Thyroid gland (tissue), 4 donors: ENCODE measurements around the gene FEZF2. TPM values are rescaled to one million over a fixed set of nuclear protein-coding genes. Genes with fewer than 3 reads are reported as not detected.

ENCODE experiments used
- DNase-seq, 2 donors: peaks; one replicate each; pipeline ENCODE4 v3.0.0-alpha.2; 2019
- H3K27ac ChIP-seq, 3 donors: fragments of 200-600 bp; sonication (generic); 1 replicate in 2 of 3; 2 replicates in 1 of 3; pipeline ENCODE4 v1.5.1; 2016 to 2019; ENCODE audit warnings: mild to moderate bottlenecking in 1 of 3, moderate library complexity in 1 of 3
- H3K27me3 ChIP-seq: fragments of 200-600 bp; sonication (generic); one replicate; pipeline ENCODE4 v1.5.1; 2019
- H3K36me3 ChIP-seq, 2 donors: fragments of 200-600 bp; sonication (generic); one replicate each; pipeline ENCODE4 v1.5.1; 2016 to 2019
- H3K4me1 ChIP-seq, 2 donors: fragments of 200-600 bp; sonication (generic); one replicate each; pipeline ENCODE4 v1.5.1; 2017 to 2019
- H3K4me3 ChIP-seq, 3 donors: fragments of 200-600 bp; sonication (generic); replicated peaks in 1 of 3; 1 replicate in 2 of 3; 2 replicates in 1 of 3; pipeline ENCODE4 v1.5.1; 2016; ENCODE audit warnings: mild to moderate bottlenecking in 1 of 3
- H3K9me3 ChIP-seq: fragments of 200-600 bp; sonication (generic); one replicate; pipeline ENCODE4 v1.5.1; 2017
- POLR2A ChIP-seq, 2 donors: fragments of 450-650 bp; IDR thresholded peaks; one replicate each; pipeline ENCODE4 v1.6.1; 2017; ENCODE audit warnings: antibody characterized with exemption in 2 of 2, mild to moderate bottlenecking in 2 of 2, moderate library complexity in 1 of 2
- WGBS, 2 donors: methylation state at CpG; one replicate each; pipeline ENCODE4 v1.1.5; 2017; 5-methylcytosine and 5-hydroxymethylcytosine counted together
- intact Hi-C: fragments of 100-400 bp; cut with DNase I; formaldehyde crosslinking; loops from one replicate; pipeline ENCODE4 v1.15.1; 2023
- total RNA-seq, 4 donors: library from RNA; depleted of rRNA; stranded (reverse); fragments of >200 nt; gene quantifications; one replicate each; pipeline ENCODE4 v1.2.3, GENCODE V29; 2016
- TF ChIP-seq, protein P1 (sequence below), 6 experiments: fragments of 200-600 bp in 3 of 6; fragments of 450-650 bp in 3 of 6; sonication (generic) in 3 of 6; IDR thresholded peaks; one replicate each; pipeline ENCODE4 v1.5.1; 2016 to 2019; ENCODE audit warnings: antibody characterized with exemption in 6 of 6, mild to moderate bottlenecking in 2 of 6, inconsistent platforms in 1 of 6, moderate library complexity in 1 of 6

The FEZF2 gene
- total RNA-seq: not detected

- Histone ChIP-seq H3K4me3 (no peak within 1 kb of the TSS), H3K9me3 (no peaks in the 10 kb centered on the region), H3K36me3 (no peaks in the 10 kb centered on the region), H3K27ac (no peak within 1 kb of the TSS), H3K27me3 (peaks cover 42% of the 10 kb centered on the region), H3K4me1 (peaks cover 3 to 35% of the 10 kb centered on the region in 2 donors)
- 2 to 3% methylated on average over 26 to 28 of the region's 28 CpGs for WGBS, 2 donors
- intact Hi-C loops: no loop called here
- TF ChIP-seq POLR2A (IDR thresholded peaks at IDR 0.05): no peak
- TF ChIP-seq, protein P1, sequence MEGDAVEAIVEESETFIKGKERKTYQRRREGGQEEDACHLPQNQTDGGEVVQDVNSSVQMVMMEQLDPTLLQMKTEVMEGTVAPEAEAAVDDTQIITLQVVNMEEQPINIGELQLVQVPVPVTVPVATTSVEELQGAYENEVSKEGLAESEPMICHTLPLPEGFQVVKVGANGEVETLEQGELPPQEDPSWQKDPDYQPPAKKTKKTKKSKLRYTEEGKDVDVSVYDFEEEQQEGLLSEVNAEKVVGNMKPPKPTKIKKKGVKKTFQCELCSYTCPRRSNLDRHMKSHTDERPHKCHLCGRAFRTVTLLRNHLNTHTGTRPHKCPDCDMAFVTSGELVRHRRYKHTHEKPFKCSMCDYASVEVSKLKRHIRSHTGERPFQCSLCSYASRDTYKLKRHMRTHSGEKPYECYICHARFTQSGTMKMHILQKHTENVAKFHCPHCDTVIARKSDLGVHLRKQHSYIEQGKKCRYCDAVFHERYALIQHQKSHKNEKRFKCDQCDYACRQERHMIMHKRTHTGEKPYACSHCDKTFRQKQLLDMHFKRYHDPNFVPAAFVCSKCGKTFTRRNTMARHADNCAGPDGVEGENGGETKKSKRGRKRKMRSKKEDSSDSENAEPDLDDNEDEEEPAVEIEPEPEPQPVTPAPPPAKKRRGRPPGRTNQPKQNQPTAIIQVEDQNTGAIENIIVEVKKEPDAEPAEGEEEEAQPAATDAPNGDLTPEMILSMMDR (IDR thresholded peaks at IDR 0.05): no peak
- no peak for DNase-seq
Observed at GRCh38 chr3:62373215-62373614, at the start of gene FEZF2. TSS of gene FEZF2 (minus strand) at chr3:62373550. CDS start at chr3:62372868, 682 bp downstream.

- H3K27ac ChIP-seq: no peak overlapping the region
- H3K4me1 ChIP-seq: no peaks in the 10 kb centered on the region
- intact Hi-C loops: no loop called here
- H3K9me3 ChIP-seq: no peaks in the 10 kb centered on the region
- no peak for TF ChIP-seq POLR2A (IDR thresholded peaks at IDR 0.05)
- TF ChIP-seq, protein P1 (IDR thresholded peaks at IDR 0.05): no peak
- no peak for DNase-seq
- no peaks in the 10 kb centered on the region for H3K36me3 ChIP-seq
- no peak overlapping the region for H3K4me3 ChIP-seq
- 75 to 80% methylated on average over 10 of the region's 10 CpGs for WGBS, 2 donors
- H3K27me3 ChIP-seq: no peaks in the 10 kb centered on the region
Observed at GRCh38 chr3:62421207-62421606, 47.9 kb upstream of the FEZF2 start.

DNA sequence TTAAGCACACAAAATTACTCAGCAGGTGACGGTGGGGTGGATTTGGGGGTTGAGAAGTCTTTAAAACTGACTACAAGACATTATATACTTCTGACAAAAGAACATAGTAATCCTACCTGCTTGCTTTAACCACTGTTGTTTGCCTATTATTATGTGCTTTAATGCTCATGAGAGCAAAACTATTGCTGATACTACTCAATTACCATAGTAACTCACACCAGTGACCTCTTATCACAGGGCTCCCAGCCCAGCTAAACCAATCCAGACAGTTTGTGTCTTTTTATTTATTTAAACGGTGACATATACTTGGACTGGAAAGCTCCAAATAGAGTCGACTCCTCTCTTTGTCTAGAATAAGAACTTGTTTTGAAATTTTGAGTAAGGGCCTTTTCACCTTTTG is 42.8 kb upstream of the FEZF2 start:
- no peak for TF ChIP-seq POLR2A (IDR thresholded peaks at IDR 0.05)
- TF ChIP-seq, protein P1 (IDR thresholded peaks at IDR 0.05): no peak
- intact Hi-C loops: no loop called here
- no peaks in the 10 kb centered on the region for H3K27me3 ChIP-seq
- H3K27ac ChIP-seq: no peak overlapping the region
- no peaks in the 10 kb centered on the region for H3K36me3 ChIP-seq
- no peaks in the 10 kb centered on the region for H3K9me3 ChIP-seq
- no peak overlapping the region for H3K4me3 ChIP-seq
- 37 to 44% methylated on average over 3 of the region's 3 CpGs for WGBS, 2 donors
- DNase-seq: no peak
- no peaks in the 10 kb centered on the region for H3K4me1 ChIP-seq

DNA sequence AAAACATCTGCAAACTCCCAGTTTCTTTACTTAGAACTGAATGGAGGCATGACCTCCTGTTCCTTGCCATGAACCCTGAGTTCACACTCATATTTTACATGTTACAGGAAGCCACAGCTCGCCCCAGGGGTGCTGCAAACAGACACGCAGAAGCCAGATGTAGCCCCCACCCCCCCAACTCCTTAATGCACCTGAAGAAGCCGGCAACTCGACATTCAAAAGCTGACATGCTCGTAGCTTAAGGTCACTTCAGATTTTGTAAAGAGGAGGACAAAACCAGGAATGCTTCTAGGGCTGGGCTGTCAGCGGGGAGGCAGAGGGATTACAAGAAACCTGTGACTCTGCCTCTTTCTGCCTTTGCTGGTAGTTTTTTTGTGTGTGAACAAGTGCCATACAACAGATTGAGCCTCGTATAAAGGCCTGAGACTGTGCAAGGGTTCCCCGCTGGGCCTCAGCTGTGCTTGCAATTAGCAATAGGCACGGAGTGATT is 42.0 kb upstream of the FEZF2 start:
- 57 to 59% methylated on average over 6 to 9 of the region's 9 CpGs for WGBS, 2 donors
- intact Hi-C loops: no loop called here

GRCh38 chr3:62414786-62415185 is 41.4 kb upstream of the FEZF2 start:
- Histone ChIP-seq H3K9me3 (no peaks in the 10 kb centered on the region), H3K36me3 (no peaks in the 10 kb centered on the region), H3K27ac (no peak overlapping the region), H3K4me1 (no peaks in the 10 kb centered on the region), H3K27me3 (no peaks in the 10 kb centered on the region), H3K4me3 (no peak overlapping the region)
- TF ChIP-seq, protein P1 (IDR thresholded peaks at IDR 0.05): no peak
- WGBS, 2 donors: 76 to 85% methylated on average over 11 of the region's 11 CpGs
- no peak for DNase-seq
- intact Hi-C loops: no loop called here

More for the DNA sequence above, 42.0 kb upstream of the FEZF2 start:
- H3K27ac ChIP-seq: no peak overlapping the region
- no peaks in the 10 kb centered on the region for H3K27me3 ChIP-seq
- H3K9me3 ChIP-seq: no peaks in the 10 kb centered on the region
- no peak for TF ChIP-seq POLR2A (IDR thresholded peaks at IDR 0.05)
- TF ChIP-seq, protein P1 (IDR thresholded peaks at IDR 0.05): no peak
- no peak for DNase-seq
- H3K36me3 ChIP-seq: no peaks in the 10 kb centered on the region
- no peak overlapping the region for H3K4me3 ChIP-seq
- H3K4me1 ChIP-seq: no peaks in the 10 kb centered on the region
